Left hindlimb (tissue), 1 donor: ENCODE results near the gene ERCC4.

Source experiments
- DNase-seq: peaks from one replicate; pipeline ENCODE4 v3.0.0-alpha.2; 2018

The ERCC4 gene

DNA sequence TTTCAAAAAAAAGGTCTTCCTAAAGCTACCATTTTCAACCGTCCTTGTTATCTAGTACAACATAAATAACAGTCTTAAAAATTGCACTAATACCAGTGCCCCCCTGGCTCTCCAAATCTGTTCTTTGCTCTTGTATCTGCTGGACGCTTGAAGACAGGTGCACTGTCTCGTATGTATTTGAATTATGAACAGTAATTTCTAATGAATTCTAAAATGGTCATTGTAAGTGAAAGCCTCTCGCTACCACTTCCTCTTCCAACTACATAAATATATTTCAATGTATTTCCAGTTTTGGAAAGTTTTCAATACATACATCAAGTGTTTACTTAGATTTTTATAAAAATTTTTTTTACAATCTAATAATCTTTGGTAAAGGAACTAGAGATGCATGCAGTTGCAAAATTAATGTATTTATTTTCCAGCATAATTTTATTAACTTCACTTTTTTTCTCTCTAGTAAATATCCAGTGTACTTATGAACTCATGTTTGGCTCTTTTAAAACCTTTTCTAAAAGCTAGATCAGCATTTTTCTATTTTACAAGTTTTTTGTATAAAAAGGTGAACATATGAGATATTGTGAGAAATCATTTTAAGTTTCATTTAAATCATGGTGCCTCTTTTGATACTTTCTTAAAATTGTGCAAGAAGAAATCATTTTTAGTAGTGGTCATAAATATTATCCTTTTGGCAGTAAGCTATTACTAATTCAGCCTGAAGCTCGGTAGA is 31.0 kb downstream of the ERCC4 start:
- DNase-seq, result no peak

DNA sequence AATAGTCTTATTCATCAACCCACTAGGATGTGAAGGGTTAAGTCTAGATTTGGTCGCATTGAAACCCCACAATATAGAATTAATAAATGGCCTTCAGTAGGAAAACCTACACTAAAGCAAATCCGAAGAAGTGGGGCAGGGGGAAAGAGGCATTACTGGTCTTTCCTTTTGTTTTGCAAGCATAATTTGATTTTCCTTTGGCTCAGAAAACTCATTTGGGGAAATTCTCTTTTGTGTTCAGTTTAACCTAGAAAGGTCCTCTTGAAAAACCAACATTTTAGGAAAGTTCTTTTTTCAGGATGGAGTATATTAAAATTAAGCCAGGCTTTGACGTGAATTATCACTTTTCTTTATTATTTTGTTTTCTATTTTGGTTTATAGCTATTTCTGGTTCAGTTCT is 31.7 kb downstream of the ERCC4 start:
- DNase-seq, result no peak

DNA sequence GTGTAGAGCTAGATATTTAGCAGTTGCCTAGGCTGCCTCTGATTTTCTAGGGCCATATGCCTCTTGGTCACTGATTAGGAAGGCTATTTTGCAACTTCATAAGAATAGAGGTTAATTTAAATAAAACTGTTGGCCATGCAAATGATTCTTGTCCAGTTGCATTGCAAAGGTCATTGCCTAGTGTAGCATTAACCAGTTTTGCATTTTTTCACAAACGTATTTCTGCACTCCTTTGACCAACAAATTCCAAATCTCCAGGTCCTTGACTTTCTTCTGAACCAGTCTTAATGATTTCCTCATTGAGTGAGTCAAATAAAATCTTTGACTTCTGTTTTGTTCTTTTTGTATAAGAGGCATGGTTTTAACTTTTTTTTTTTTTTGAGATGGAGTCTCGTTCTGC is 33.5 kb downstream of the ERCC4 start:
- no peak for DNase-seq

DNA sequence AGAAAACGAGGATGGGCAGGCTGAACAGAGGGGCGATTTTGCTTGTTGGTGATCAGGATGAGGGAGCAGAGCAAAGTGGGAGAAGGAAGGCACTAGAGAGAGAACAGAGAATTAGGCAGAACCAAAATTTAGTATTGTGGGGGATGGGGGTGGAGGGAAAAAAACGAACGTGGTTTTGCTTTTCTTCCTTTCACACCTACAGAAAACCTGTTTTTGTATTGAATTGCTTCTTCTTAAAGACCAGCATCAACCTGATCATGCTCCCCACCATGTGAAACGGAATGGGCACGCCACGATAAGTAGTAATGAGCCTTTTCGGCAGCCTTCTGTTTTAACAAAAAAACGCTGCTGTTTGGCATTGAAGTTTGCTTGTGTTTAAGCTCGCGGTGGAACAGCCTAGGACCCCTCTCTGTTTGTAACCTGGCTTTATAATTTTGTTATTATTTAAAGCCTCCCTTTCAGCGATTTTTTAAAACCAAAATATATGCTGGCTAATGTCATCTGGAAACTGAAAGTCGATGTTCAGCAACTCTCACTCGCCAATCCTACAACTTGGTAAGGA is 36.8 kb downstream of the ERCC4 start:
- DNase-seq, result no peak

DNA sequence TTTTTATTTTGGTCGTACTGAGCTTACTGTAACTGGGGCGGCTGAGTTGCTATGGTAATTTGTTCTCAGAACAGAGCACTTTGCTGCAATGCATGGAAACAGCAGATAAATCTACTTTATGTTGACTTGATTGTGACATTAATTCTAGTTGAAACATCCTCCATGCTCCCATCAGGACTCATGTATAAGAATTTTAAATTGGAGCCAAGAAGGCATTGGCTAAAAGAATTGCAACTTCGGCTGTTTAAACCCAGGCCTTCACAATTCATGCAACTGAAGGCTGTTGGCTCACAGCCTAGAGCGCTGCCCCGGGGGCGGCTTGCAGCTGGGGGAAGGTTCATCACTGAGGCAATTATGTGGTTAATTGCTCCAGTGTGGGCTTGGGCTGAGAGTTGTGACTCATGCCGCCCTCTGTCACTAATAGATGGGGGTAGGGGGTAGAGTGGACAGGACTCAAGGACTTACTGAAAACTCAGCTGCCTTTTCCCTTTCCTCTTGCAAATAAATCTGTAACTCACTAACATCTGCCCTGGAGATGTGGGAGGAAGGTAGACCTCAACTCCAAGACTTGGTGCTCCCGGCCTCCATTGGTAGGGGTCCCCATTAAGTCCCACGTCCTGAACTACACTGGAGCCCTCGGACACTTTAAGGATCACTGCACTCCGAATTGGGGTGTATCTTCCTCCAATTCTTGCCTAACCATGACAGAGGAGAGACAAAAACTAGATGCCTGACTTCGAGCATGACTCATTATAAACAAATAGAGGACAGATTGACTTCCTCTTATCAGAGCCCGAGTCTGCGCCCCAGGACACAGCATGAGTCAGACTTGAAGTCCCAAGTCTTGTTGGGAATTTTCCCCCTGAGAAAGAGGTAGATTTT is 37.5 kb downstream of the ERCC4 start:
- peak; percentile 78 for DNase-seq

DNA sequence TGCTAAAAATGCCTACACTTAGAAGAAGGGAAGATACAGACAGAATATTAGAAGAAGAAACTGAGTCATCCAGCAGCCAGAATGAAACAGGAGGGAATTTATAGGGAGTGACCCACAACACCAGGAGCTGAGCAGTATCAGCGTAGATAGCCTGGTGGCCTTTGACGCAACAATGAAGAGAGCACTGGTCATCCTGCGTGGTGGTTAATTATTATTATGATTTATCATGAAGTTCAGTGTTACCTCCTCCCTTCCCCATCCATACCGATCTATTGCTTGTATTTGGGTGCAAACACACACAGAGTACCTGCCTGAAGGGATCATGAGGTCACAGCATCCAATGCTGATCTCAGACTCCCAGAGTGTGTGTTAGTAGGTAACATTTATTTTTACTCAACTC is 38.5 kb downstream of the ERCC4 start:
- no peak for DNase-seq

DNA sequence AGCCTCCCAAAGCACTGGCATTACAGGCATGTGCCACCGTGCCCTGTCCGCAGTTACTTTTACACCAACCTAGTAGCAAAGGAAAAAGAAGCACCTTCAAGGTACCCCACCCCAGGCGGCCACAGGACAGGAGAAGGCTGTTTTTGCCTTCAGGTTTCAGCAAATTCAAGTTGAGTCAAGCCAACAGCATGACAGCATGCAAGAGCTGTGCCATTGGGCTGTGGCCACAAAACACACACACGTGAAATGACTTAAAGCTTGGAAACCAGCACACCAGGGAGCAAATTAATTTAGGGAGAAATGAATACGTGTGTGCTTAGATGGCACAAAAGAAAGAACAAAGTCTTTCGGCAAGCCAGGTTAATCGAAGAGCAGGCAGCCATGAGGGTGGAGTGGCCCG is 39.7 kb downstream of the ERCC4 start:
- DNase-seq, result no peak

DNA sequence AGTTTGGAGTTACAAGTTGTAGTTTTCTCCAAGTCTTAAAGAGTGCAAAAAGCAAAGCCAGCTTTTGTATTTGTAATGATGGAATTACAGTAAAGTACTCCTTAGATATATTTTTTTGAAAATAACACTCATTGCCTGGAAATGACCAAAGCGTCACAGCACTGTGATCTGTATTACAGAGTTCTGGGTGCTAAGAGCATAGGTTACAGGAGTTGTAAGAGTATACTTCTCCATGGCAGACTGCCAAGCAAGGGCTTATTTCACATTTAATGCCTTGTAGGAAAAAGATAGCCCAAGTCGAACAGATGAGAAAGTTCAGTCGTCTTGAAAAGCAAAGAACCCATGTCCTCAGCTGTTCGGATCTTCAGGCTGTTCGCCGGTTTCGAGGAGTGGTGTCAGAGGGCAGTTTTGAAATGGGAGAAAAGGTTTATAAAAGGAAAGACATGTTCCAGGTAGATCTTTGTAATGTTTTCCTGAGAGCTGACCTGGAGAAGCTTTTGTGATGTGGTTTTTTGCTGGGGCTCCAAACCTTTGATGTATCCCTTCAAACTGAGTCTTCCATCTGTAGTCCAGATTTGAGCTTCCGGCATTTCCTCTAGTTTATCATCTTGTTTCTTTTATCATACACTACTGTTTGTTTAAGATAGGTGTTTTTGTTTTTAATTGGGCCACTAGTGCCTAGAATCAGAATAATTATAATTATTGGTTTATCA is 41.3 kb downstream of the ERCC4 start:
- no peak for DNase-seq

DNA sequence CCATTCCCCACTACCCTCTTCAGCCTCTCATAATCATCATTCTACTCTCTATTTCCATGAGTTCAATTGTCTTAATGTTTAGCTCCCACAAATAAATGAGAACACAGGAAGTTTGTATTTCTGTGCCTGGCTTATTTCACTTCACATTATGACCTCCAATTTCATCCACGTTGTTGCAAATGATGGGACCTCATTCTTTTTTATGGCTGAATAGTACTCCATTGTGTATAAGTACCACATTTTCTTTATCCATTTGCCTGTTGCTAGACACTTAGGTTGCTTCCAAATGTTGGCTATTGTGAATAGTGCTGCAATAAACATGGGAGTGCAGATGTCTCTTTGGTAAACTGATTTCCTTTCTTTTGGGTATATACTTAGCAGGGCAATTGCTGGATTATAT is 42.3 kb downstream of the ERCC4 start:
- DNase-seq, result no peak

DNA sequence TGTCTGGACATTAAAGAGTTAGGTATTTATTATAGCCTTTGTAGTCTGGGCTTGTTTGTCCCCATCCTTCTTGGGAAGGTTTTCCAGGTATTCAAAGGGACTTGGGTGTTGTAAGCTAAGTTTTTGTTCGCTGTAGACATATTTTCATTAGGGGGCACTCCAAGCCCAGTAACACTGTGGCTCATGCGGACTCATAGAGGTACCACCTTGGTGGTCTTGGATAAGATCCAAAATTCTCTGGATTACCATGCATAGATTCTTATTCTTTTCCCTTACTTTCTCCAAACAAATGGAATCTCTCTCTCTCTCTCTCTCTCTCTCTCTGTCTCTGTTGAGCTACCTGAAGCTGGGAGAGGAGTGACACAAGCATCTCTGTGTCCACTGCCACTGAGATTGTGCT is 48.9 kb downstream of the ERCC4 start:
- DNase-seq, result no peak

DNA sequence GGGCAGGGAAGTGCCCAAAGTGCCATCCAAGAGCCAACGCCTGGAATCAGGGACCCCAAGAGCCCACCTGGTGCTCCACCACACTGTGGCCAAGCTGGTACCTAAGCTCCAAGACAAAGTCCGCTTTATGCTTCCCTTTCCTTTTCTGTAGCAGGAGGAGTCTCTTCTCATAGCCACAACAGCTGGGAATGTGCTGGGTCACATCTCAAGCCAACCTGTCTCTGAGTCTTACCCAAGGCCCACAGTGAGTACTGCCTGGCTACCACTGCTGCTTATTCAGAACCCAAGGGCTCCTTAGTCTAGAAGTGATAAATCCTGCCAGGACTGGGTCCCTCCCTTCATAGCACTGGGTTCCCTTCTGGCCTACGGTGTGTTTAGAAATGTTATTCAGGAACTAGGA is 49.8 kb downstream of the ERCC4 start:
- no peak for DNase-seq

DNA sequence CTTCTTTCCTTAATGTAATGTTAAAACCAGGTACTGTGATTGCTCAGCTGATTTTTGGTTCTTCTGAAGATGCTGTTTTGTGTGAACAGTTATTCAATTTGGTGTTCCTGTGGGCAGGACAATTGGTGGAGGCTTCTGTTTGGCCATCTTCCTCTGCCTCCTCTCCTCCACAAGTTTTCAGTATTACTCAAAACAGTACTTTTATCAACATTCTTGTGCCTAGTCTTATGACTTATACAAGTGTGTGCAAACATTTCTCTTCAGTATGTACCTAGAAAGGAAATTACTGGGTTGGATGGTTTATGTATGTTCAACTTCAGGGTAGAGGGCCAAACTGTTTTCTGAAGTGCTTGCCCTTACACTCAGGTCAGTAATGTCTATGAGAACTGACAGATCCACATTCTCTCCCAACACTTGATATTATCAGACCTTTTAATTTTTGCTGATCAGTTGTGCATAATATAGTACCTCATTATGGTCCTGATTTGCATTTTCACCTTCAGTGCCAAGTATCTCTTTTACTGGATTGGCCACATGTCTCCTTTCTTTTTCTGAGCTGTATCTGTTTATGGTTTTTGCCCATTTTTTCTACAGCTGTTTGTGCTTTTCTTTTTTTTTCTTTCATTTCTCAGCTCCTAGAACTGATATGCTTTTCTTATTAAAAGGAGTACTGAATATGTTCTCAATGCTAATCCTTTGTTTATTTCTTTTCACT is 50.9 kb downstream of the ERCC4 start:
- no peak for DNase-seq

DNA sequence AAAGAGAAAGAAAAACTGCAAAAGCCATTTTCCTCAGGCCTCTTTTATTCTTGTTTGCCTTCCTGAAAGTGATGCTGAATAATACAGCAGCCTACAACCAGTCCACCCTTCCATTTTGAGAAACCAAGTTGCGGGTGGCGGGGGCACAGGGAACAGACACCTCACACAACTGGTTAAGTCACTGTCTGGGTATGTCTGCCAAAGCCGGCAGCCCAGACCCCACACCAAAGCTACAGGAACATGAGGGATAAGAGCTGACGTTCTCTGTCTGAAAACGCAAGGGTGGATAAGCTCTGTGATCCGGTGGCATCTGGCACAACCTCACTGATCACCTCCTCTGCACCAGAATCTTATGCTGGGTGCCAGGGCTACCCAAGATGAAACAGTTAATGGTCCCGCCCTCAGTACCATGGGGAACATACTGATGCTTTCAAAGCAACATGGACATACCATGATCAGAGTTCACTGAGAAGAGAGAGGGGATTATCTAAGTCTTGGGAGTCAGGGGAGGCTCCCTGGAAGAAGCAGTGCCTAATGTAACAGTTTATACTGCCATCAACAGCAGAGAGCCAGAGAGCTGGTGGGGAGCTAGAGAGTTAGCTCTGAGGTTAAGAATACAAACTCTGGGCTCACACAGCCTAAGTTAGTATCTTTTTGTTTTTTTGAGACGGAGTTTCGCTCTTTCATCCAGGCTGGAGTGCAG is 53.5 kb downstream of the ERCC4 start:
- DNase-seq, result no peak

DNA sequence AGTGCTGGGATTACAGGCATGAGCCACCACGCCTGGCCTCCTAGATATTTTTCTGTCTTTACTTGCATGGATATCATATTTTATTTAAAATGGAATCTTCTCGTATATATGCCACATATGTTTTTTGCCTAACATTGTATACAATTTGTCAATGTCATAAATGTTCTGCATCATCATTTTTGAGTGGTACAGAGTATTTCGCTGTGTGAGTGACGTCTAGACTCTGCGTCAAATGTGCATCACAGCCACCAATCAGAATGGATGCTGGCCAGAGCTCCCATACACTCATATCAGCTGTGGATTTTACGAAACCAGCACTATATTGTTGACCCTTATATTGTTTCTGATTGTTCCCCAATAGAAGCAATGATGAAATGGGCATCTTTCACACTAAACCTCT is 57.2 kb downstream of the ERCC4 start:
- no peak for DNase-seq

DNA sequence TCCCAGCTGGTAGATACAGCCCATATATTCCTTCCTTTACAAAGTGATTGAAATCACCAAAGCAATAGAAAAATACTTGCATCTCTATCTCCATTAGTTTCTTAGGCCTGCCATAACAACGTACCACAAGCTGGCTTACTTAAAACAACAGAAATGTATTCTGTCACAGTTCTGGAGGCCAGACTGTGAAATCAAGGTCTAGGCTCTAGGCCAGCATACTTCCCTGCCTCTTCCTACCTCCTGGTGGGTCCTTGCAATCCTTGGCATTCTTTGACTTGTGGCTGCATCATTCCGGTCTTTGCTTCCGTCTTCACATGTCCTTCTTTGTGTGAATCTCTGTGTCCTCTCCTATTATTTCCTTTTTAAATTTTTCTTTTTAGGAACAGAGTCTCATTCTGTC is 62.5 kb downstream of the ERCC4 start:
- DNase-seq, result no peak

DNA sequence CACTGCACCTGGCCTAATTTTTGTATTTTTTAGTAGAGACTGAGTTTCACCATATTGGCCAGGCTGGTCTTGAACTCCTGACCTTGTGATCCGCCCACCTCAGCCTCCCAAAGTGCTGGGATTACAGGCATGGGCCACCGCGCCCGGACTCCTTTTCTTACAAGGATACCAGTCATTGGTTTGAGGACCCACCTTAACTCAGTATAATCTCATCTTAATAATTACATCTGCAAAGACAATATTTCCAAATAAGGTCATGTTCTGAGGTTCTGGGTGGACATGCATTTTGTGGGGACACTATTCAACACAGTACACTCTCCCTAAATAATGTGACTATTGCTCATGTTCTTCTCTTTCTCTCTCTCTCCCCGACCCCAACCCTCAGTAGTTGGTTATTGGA is 63.7 kb downstream of the ERCC4 start:
- no peak for DNase-seq

DNA sequence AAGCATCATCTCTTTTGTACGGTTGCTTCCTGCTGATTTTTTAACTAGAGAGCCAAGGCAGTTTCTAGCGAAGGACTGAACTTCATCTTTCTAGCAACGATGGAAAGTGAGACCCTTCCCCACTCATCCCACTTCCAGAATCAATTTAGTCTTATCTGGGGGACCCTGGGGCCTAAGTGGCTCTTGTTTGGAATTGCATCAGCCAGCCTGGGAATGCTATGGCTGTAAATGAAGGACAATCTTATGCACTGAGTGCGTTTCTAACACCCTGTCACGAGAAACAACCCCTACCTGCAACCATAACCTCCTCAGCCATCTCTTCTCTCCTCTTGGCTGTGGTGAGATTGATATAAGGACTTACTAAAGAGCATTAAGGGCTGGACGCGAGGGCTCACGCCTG is 64.8 kb downstream of the ERCC4 start:
- DNase-seq, result no peak

DNA sequence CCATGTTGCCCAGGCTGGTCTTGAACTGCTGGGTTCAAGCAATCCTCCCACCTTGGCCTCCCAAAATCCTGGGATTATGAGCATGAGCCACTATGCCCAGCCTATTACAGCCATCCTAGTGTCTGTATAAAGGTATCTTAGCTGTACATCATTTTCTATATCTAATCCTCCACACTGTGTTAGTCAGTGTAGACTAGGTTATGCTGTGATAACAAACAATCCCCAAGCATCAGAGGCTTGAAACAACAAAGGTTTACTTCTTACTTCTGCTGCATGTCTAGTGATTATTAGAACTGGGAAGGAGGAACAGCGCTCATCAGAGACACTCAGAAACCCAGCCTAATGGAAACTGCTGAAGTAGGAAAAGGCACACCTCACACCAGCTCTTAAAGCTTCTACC is 68.1 kb downstream of the ERCC4 start:
- no peak for DNase-seq

DNA sequence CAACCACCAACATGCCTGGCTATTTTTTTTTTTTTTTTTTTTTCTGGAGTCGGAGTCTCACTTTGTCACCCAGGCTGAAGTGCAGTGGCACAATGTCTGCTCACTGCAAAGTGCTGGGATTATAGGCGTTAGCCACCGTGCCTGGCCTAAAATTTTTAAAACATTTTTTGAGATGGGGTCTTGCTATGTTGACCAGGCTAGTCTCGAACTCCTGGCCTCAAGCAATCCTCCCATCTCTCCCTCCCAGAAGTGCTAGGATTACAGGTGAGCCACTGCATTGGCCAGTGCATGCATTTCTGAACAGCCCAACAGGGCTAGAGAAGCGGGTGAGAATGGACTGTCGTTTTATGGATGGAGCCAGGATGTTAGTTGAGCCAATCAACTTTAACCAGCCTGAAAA is 72.4 kb downstream of the ERCC4 start:
- DNase-seq, result no peak

DNA sequence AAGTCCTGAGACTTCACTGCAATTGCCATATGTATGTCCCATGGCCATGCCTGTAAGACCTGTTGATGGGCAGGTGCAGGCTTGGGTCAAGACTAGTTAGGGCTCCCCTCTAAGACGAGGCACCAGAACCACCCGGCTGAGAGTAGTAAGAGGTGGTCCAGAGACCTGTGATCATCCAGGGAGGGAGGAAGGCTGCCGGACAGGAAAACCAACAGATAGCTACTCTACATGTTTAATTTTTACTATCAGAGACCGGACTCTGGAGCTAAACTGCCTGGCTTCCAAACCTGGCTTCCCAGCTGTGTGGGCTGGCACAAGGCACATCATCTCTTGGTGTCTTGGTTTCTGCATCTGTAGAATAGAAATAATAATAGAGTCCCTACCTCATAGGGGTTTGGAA is 73.0 kb downstream of the ERCC4 start:
- no peak for DNase-seq

DNA sequence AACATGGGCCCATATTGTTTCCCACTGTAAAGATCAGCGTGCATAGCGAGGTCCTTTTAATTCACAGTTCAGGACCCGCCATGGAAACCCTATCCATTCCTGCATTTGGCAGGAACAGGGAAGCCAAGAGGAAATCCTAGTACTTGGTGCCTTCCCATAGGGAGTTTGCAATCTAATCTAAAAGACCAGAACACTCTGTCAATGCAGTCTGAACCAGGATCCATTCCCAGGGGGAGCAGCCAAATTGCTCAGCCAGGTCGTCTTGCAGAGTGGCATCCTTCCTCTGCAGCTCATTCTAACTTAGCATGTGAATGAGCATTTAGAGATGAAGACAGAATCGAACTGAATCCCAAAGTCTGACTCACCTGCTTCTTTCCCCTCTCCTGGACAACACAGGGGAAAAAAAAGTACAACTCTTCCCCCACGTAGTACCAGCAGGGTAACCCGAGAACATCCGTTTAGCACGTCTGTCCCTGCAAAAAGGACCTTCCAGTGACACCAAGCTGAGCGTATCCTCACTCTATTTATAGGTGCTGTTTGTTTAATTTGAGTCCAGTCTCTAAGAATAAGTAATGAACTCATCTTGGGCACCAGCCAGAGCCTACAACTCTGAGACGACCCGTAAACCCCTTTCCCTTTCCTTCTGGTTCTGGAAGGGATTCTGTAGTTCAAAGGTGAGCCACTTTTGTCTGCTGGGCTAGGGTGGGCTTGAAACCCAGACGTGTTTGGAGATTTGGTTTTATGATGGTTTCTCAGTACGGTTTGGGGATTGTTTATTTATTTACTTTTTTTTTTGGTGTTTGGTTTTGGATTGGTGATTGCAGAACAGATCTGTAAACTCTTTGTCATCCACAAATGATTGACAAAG is 74.5 kb downstream of the ERCC4 start:
- DNase-seq, result no peak
